Kidney (tissue), 14 donors: ENCODE data around the gene KIRREL3. TPM values are rescaled to one million over a fixed set of nuclear protein-coding genes. Genes with fewer than 3 reads are reported as not detected.

Source experiments
- DNase-seq, 5 donors: peaks; one replicate each; pipeline ENCODE4 v3.0.0-alpha.2; 2013 to 2020
- FAIRE-seq: peaks from 2 replicates; lab custom pipeline; 2012; peaks lifted over from hg19 to GRCh38; lab: Jason Lieb, UNC
- H3K27ac ChIP-seq, 2 donors: one replicate each; pipeline ENCODE4 v1.7.0; 2013; ENCODE audit warnings: low read depth in 2 of 2, low read length in 2 of 2, inconsistent platforms in 1 of 2
- H3K27me3 ChIP-seq: one replicate; pipeline ENCODE4 v1.7.1; 2013; ENCODE audit warnings: low read length, inconsistent platforms; ENCODE audit not compliant: control insufficient read depth, insufficient read depth
- H3K36me3 ChIP-seq, 3 donors: one replicate each; pipeline versions ENCODE4 v1.7.0 to v1.7.1; 2013; ENCODE audit warnings: low read length in 3 of 3, control low read depth in 1 of 3, inconsistent platforms in 1 of 3; ENCODE audit not compliant: insufficient read depth in 3 of 3, control insufficient read depth in 2 of 3
- H3K4me1 ChIP-seq, 3 donors: one replicate each; pipeline versions ENCODE4 v1.7.0 to v1.7.1; 2013; ENCODE audit warnings: low read length in 3 of 3, inconsistent platforms in 1 of 3, low read depth in 1 of 3; ENCODE audit not compliant: control insufficient read depth in 2 of 3, insufficient read depth in 2 of 3
- H3K4me3 ChIP-seq, 3 donors: one replicate each; pipeline versions ENCODE4 v1.7.0 to v1.8.1; 2013; ENCODE audit warnings: low read length in 3 of 3, control low read depth in 1 of 3, inconsistent platforms in 1 of 3
- H3K9ac ChIP-seq, 3 donors: one replicate each; pipeline versions ENCODE4 v1.7.0 to v1.7.1; 2013; ENCODE audit warnings: low read length in 3 of 3, control low read depth in 1 of 3, inconsistent platforms in 1 of 3
- H3K9me3 ChIP-seq, 3 donors: one replicate each; pipeline versions ENCODE4 v1.7.0 to v1.7.1; 2013; ENCODE audit warnings: low read length in 3 of 3, control low read depth in 1 of 3, inconsistent platforms in 1 of 3; ENCODE audit not compliant: control insufficient read depth in 2 of 3, insufficient read depth in 1 of 3
- intact Hi-C: fragments of 100-400 bp; cut with DNase I; formaldehyde crosslinking; loops from one replicate; pipeline ENCODE4 v1.11.1; 2022
- polyA plus RNA-seq: library from polyadenylated mRNA; stranded (reverse); fragments of 350-450 nt; fragmentation: Illumina TruSeq; extraction: RNeasy Lipid Tissue Mini Kit (QIAGEN cat#74804); gene quantifications from one replicate; pipeline ENCODE4 v1.2.3, GENCODE V29; 2014; ENCODE audit warnings: low read depth, low replicate concordance; ENCODE audit not compliant: insufficient read depth
- total RNA-seq: library from RNA; stranded (reverse); fragmentation: NEBNext Ultra II Directional; extraction: Animal tissue kit (Norgen Biotek cat#: 25700); gene quantifications from one replicate; pipeline ENCODE4 v1.2.1, GENCODE V29; 2021
- TF ChIP-seq, protein P1 (sequence below): IDR thresholded peaks from 3 replicates; pipeline ENCODE4 v1.5.1; 2012; ENCODE audit warnings: mild to moderate bottlenecking, moderate library complexity, borderline replicate concordance; ENCODE audit not compliant: insufficient read depth; ENCODE audit errors: extremely low read depth
- donor health status: control.
- donor health status: control.
- donor health status: control.
- donor health status: control.
- donor health status: control.
- donor health status: DM: yes; HTN: yes; CAD: no.
- donor health status: Normal renal cell carcinoma (clear cell type).

KIRREL3 gene
- total and polyA plus RNA-seq, 2 donors from 2014 or later = 0.19 to 0.22 TPM

DNA sequence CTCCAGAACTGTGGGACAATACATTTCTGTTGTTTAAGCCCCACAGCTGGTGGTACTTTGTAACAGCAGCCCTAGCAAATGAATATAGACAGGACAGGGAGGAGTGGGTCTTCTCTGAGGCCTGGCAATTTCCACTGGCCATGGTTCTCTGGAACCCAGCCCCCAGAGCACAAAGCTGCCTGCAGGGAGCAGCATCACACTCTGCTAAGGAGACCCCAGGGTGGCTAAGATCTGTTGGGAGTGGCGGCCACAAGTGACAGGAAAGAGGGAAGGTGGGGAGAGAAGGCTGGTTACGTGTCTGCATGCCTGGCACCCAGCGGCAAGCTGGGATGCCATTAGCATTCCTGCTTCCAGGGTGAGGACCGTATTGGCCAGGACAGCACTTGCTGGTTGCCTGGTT lies 433.2 kb downstream of the KIRREL3 start:
- H3K36me3 ChIP-seq = no peaks in the 10 kb centered on the region
- H3K4me3 ChIP-seq = no peak overlapping the region
- FAIRE-seq (no peak), DNase-seq (no peak)
- no peak overlapping the region for H3K9ac ChIP-seq
- H3K4me1 ChIP-seq = no peaks in the 10 kb centered on the region
- TF ChIP-seq, protein P1, sequence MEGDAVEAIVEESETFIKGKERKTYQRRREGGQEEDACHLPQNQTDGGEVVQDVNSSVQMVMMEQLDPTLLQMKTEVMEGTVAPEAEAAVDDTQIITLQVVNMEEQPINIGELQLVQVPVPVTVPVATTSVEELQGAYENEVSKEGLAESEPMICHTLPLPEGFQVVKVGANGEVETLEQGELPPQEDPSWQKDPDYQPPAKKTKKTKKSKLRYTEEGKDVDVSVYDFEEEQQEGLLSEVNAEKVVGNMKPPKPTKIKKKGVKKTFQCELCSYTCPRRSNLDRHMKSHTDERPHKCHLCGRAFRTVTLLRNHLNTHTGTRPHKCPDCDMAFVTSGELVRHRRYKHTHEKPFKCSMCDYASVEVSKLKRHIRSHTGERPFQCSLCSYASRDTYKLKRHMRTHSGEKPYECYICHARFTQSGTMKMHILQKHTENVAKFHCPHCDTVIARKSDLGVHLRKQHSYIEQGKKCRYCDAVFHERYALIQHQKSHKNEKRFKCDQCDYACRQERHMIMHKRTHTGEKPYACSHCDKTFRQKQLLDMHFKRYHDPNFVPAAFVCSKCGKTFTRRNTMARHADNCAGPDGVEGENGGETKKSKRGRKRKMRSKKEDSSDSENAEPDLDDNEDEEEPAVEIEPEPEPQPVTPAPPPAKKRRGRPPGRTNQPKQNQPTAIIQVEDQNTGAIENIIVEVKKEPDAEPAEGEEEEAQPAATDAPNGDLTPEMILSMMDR = no peak
- H3K27ac ChIP-seq = no peak overlapping the region
- H3K27me3 ChIP-seq = no peaks in the 10 kb centered on the region
- intact Hi-C loops = no loop called here
- no peaks in the 10 kb centered on the region for H3K9me3 ChIP-seq

DNA sequence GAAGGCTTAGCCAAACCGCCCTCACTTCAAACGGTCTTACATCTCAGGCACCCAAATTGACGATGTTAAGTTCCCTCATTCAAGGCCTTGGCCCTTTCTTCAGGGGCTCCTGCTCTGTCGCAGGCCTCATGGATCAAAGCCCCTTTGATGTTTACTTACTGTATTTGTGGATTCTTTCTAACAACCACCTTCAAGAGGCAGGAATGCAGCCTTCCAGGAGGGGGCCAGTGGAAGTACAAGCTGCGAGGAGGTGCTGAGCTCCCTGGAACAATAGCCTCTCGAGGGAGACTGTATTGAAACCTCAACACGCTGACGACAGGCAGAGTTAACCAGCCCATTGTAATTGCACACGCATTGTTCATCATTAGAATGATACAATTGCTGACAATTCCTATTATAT lies 436.0 kb downstream of the KIRREL3 start:
- H3K9me3 ChIP-seq = no peaks in the 10 kb centered on the region
- H3K27me3 ChIP-seq = no peaks in the 10 kb centered on the region
- FAIRE-seq (no peak), DNase-seq (no peak)
- no peaks in the 10 kb centered on the region for H3K36me3 ChIP-seq
- no peak overlapping the region for H3K4me3 ChIP-seq
- TF ChIP-seq, protein P1 = no peak
- no peak overlapping the region for H3K9ac ChIP-seq
- H3K27ac ChIP-seq = no peak overlapping the region
- H3K4me1 ChIP-seq = no peaks in the 10 kb centered on the region
- intact Hi-C loops = no loop called here

DNA sequence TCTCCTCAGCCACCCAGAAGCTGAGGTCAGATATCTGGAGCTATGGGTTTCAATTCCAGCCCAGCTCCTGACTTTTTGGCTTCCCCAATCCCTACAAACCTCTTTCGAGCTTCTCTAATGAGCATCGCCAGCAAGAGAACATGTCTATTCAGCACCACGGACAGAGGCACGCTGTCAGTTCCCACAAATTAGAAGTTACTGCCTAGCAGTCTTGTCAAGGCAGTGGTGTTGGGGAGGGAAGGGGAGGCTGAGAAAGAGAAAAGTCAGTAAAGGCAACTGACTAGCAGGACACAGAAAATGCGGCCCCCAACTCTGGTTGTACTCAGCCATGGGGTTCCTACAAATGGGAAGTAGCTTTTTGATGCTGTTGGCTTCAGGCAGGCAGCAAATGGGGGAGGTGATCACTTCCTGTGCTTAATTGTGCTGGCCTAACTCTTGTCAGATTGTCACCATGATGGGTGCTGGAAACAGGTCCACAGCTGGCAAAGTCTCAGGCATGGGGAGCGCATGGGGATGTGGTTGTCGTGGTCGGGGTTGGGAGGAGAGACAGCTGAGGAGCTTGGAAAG lies 439.2 kb downstream of the KIRREL3 start:
- DNase-seq (peak in 4 of 5 donors; percentile 76 to 95 (median 90)), FAIRE-seq (no peak)
- intact Hi-C loops = no loop called here

More for the DNA sequence above, 439.2 kb downstream of the KIRREL3 start:
- TF ChIP-seq, protein P1 = no peak
- Histone ChIP-seq H3K9ac (no peak overlapping the region), H3K9me3 (no peaks in the 10 kb centered on the region), H3K27me3 (no peaks in the 10 kb centered on the region), H3K4me1 (no peaks in the 10 kb centered on the region), H3K4me3 (no peak overlapping the region), H3K27ac (no peak overlapping the region), H3K36me3 (no peaks in the 10 kb centered on the region)
